ENCODE results near the gene APOBEC4.

APOBEC4 gene

DNA sequence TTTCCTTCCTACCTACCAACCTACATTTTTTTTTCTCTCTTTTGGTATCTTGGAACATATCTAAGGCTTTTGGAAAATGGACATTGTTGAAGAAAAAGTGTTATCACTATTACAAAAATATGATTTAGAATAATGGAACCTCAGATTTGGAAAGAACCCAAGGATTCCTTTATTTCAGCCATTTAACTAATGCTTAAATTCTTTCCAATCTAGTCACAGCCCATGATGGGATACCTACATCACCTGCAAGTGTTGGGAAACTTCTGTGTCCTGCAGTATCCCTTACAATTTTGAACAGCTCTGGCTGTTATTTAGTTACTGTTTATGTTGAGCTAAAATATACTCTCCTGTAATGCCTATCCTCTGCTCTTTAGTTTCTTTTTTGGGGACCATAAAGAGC, 22.3 kb upstream of the APOBEC4 start:
- DNase-seq (ENCODE audit: low spot score): no peak

DNA sequence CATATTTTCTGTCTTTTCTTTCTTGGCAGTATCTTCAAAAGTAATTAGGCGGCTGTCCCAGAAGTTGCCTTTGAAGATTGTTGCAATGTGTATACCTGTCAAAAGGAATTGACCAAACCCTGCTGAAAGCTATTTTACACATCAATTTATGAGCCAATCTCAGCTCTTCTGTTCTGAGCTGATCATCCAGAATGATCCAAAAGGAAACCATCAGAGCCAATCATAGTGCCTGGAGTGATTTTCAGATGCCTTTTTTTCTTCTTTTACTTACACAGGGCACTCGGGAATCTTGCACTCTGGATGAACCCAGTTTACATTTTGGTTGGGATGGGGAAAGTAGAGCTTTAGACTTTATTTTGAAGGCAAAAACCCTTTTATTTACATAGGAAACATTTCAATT, 21.8 kb upstream of the APOBEC4 start:
- DNase-seq (ENCODE audit: low spot score): no peak

DNA sequence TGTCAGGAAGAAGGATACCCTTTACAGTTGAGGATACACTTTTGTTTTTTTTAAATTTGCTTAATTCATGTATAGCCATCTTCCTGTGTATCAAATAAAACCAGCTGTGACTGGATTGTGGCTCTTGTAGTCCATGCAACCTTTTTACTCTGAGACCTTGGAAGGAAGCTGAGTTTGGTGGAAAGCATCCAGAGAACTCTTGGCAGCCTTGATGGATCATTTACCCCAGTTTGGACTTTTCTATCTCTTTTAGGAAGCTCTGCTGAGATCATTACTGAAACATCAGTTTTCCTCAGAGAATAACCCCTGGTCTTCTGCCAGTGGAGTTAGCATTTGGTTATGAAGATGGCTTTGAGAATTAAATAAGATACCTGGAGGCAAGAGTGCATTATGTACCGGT, 21.2 kb upstream of the APOBEC4 start:
- no peak for DNase-seq (ENCODE audit: low spot score)

DNA sequence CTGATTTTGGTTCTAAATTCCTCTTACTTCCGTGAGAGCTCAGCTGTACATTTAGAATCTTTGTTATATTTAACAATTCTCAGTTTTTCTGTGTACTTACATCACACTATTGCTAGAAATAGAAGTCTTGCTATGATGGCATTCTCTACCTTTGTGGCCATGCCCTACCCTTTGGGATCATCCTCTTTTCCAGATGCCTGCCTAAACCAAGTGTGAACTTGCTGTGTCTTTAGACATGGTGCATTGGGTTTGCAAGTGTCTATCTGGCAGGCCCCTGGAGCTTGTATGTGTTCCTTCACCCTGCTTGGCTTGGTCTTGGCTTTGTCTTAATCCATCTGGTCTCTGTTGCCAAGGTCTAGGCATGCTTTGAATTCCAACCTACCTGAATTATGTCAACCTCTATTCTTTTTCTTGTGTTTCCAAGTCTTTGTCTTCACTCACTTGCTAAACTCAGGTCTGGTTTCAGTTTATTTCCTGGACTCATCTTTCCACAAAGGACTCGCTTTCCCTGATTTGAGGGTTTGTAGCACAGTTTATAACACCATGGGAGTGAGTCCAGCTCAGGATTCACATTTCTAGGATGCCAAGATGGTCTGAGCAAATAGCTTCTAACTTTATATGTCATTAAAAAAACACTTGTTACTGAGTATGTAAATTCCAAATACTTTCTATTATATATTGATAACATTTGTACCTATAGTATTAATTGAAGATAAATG, 20.6 kb upstream of the APOBEC4 start:
- no peak for DNase-seq (ENCODE audit: low spot score)

DNA sequence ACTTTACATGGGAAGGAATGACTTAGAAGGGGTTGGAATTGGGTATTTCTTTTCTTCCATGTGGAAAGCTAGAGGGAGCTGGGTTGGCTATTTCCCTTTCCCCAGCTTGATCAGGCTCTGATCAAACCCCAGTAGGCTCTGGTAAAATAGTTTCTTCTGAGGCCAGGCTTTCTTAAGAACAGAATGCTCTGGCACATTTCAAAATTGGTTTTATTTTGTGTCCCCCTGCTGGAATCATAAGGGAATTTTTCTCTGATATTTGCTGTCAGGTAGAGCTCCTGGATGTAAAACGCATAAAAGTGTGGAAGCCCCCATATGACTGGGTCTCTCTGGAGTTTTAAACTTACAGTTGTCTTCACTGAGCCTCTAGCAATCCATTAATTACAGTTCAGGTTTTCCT, 17.1 kb upstream of the APOBEC4 start:
- DNase-seq (ENCODE audit: low spot score): no peak

DNA sequence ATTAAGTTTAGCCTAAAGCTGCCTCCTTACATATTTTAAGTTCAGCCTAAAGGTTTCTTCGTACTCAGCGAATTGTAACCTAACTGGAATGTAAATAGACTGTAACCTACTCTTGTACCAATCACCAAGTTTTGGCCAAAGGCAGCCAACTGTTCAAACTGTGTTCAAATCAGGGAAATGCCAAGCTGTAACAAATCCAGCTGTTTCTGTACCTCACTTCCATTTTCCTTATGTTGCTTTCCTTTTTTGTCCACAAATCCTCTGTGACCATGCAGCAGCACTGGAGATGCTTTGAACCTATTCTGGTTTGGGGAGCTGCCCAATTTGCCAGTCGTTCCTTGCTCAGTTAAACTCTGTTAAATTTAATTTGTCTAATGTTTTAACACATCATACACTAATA, 3.2 kb upstream of the APOBEC4 start:
- DNase-seq (ENCODE audit: low spot score): no peak

DNA sequence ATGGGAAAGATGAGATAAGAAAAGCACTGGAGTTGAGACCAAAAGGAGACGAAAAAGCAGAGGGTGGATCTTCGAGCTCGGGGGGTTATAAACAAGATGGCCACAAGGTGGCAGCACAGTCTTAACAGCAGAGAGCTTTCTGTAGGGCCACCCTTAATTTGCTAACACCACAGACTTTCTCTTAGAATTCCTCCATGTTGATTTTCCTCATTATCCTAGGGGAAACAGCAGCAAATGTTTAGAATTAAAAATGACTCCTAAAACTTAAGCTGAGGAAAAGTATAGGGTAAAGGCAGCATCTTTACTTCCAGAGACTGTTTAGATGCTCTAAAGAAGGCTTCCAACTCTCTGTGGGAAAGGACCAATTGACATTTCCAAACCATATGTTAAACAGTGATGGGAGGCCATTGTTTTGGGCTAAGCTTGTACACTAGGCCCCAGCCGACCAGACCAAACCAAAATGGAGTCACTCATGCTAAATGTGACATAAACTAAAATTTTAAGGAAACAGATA, 2.5 kb upstream of the APOBEC4 start:
- peak; percentile 70 for DNase-seq (ENCODE audit: low spot score)

DNA sequence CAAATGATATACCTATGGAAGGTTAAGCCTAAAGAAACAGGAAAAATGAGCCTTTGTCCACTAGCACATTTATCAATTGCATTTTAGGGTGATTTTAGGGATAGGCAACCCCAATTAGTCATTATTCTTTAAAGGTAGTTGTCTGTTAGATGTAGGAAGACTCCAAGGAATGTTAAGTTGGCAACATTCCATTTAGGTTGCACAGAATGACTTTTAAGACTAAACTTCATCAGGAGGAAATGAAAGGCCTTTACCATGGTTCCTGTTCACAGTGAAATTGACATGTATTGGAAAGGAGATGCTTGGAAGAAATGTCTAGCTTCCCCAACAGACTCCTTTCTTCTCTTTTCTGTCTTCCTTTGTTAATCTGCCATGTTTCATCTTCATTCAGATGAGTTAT, 1.6 kb upstream of the APOBEC4 start:
- no peak for DNase-seq (ENCODE audit: low spot score)

DNA sequence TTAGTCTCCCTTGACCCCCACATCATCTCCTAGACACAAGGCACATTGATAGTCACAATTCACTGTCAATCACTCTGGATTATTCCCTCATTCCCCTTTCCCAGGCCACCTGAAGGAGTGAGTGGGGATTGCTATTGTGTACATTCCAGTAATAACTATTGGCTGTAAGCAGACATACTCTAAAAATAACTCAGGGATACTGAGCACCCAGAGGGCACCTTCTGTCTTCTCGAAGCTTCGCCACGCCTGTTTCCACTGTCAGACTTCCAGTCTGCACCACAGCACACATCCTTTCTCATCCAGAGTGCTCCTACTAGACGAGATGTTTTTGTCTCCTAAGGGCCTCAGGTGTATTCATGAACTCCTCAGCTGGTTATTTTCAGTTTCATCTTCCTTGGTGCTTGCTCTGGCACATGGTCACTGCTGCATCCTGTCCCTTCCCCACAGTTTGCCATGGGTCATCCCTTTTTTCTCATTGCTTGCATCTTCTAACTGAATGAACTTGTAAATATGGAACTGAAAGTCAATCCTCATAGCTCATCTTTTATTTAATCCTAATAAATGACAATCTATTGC, 848 bp upstream of the APOBEC4 start:
- DNase-seq (ENCODE audit: low spot score): no peak

DNA sequence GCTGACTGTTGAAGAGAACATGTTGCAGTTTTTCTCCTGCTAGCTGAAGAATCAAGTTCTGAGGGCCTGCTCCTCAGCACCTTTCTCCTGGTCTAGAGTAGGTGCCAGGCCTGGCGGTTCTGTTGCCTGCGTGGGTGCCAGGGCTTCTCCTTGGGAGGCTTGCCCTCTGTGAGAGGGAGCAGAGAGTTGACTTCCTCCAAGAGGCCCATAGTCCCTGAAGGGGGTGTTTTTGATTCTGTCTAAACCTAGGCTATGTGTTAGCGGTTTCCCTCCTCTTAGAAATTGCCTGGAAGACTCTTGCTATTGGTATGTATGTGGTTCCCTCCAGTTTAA, 312 bp upstream of the APOBEC4 start:
- no peak for DNase-seq (ENCODE audit: low spot score)

DNA sequence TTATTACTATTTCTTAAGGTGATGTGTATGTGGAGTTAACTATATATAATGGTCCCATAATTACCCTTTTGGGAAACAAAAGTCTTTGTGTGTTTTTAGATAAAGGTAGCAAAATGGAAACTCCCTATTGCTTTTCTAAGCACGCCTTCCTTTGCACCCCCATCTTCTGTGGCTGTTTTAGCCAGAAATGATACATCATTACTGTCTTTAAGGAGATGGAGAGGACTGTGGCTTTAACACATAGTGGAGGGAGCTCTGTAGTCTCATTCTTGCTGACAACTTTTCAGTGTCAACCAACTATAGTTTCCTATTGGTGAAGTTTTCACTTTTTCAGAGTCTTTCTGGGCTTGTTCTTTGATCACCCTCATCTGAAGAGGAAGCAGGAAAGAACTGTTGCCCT, 1.0 kb downstream of the APOBEC4 start:
- peak; percentile 74 for DNase-seq (ENCODE audit: low spot score)

DNA sequence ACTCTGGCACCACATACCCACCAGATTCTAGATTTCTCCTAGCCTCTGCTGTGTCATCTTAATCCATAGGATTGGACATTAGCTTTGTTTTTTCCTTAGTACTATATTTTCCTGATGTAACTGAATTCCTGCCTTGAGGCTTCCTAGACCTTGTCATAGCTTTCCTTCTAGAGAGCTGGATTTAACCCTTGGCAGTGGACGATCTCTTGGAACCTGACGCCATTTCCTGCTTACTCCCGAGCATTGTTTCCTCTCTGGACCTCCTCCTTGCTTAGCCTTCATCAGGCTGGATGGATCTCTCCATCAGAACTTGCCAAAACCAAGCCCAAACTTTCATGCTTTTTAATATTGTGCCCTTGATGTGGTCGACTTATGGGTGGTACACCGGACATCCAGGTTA, 1.5 kb downstream of the APOBEC4 start:
- no peak for DNase-seq (ENCODE audit: low spot score)

DNA sequence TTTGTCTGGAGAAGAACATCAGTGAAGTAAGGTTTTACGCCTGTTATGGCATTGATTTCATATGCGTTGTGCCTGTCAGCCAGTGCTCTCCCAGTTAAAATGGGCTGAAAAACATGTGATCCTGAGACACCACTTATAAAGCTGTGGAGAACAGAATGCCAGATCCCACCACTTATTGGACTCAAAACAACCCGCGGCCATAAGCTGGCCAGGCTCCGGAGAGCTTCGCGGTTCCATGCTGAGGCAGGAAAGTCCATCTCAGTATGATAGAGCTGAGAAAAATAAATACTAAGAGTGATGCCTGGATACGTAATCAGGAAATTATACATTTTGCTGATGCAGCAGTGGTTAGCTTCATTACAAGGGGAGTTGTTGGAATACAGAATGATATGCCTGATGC, 5.1 kb downstream of the APOBEC4 start:
- DNase-seq (ENCODE audit: low spot score): no peak

DNA sequence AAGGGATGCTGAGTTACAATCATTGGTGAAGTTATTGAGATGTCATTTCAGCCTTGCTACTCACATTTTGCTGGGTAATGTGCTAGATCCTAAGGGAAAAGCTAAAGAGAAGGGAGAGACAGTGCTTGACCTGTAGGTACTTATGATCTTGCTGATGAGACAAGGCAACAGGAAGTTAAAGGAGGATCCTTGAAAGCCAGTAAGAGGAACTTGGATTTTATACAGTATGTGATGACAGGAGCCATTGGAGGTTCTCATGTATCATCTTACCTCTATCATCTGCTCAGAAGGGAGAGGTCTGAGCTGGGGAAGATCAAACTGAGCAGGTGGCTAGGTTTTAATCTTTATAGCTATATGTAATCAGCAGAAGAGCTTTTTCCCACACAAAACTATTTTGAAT, 6.3 kb downstream of the APOBEC4 start:
- DNase-seq (ENCODE audit: low spot score): no peak

DNA sequence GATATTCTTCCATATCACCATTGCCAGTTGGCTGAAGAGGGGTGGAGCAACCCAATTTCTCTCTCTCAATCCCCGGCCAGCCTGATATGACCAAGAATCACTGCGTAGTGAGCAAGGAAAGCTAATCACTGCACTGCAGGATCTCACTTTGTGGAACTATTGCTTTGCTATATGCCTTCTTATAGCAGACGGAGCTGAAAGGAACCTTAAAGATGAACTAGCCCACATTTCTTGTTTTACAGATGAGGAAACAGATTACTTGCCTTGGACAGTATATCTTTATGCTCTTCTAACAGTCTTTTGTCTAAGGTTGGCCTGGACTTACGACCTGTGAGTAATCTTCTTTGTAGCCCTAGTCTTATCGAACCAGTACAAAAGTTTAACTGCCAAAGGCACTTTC, 7.6 kb downstream of the APOBEC4 start:
- DNase-seq (ENCODE audit: low spot score): no peak

DNA sequence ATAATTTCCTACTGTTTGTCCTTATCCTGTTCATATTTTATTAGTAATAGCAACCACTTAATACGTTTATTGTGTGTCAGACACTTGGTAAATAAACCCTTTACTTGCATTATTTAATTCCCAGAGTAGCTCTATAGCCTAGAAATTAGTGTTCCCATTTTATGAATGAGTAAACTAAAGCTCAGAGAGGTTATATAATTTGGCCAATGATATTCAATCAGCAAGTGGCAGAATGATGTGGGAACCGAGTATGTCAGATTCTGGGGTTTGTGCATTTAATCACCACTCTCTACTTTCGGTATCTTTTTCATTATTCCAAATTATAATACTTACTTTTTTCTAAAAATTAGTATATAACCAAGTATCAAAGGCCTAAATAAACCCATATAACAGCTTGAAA, 10.9 kb downstream of the APOBEC4 start:
- DNase-seq (ENCODE audit: low spot score): no peak

DNA sequence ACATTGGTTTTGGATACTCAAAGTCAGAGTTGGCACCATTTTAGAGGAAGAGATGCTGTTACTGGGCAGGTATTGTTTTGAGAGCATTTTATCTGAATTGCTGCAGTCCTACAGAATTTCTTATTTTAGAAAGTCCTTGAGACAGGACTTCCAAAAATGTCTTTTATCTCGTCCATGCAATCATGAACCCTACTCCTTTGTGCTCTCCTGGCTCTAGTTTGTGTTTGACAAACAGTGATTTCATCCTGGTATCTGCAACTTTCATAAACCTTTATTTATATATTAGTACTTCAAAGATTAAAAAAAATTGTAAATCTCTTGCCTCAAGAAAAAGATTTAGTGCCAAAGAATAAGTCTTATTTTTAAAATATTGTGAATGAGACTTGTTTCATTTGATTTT, 12.9 kb downstream of the APOBEC4 start:
- DNase-seq (ENCODE audit: low spot score): no peak

DNA sequence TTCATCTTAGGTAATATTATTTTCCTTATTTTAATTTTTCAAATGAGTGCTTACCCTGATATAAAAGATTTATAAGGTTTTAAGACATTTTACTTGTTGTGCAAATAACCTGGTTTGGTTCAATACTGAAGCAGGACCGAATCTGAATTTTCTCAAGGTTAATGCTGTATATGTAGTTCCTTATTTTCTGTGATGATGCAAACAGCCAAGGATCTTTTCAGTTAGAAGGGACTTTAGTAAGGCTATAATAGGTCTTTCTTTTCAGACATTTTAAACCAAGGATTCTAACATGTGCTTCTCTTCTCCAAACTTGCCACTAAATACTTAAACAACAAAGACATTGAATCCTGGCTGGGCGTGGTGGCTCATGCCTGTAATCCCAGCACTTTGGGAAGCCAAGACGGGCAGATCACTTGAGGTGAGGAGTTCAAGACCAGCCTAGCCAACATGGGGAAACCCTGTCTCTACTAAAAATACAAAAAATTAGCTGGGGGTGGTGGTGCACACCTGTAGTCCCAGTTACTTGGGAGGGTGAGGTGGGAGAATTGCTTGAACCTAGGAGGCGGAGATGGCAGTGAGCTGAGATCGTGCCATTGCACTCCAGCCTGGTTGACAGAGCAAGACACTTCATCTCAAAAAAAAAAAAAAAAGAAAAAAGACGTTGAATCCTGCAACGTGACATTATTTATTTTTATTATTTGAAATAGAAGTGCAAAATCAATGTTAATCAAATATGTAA, 14.3 kb downstream of the APOBEC4 start:
- DNase-seq (ENCODE audit: low spot score): no peak

DNA sequence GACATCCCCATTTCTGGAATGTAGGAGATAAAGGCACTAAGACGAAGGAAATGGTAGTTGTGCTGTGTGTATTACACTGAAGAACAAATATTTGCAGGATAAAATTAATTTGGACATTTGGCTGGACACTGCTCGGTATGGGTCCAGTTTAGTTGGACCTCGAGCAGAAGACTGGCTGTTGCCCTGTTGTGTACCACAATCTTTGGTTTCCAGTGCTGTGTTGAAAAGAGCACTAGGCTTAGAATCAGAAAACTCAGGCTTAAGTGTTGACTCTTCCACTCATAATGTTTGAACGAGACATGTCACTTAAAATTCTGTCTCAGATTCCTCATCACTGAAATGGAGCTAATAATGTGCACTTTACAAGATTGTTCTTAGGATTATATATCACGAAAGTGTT, 16.3 kb downstream of the APOBEC4 start:
- DNase-seq (ENCODE audit: low spot score): no peak

DNA sequence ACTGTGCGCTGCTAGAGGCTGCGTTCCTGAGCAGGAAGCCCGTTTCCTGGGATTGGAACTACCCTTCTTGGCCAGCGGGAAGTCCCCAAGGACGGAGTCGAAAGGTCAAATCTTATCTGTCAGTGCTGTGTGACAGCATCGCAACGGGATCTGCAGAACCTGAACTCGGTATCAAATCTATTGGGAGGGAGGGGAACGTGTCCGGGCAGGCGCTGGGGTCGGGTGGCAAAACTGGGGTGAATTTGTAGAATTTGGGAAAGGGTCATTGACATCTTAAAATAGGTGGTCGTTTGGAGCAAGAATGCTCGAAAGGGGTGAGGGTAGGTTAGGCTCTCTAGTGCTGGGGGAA, 16.8 kb downstream of the APOBEC4 start:
- no peak for DNase-seq (ENCODE audit: low spot score)

DNA sequence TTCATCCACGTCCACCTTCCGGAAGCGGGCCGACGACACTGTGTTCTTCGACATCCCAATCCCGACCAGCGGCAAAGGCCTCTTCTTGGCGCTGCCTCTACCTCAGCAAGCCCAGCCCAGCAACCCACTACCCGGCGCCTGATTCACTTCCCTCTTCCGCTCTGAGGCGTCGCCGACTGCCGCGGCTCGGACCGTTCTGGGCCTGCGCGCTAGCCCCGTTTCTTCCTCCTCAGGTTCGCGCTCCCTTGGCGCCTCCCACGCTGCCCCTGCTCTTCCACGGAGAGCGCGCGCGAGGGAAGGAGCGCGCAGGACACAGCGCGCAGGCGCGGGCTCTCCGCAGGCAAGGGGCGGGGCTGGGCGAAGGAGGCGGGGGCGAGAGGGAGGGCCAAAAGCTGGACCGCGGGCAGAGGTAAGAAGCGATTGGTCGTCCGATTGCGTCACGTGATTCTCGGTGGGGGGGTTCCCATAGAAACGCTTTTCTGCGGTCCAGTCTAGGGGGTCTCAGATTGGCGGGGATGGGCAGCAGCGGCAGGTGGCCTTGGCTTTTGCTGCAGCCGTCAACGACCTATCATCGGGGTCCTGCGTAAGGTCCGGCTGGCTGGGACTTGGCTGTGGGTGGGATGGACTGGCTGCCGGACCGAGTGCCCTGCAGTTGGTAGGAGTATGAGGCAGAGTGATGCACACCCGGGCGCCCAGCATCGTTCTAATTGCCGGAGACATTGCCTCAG, 17.3 kb downstream of the APOBEC4 start, which contains the start of gene ARPC5:
ARPC5 (minus strand) TSS at position 178 of the 728 bp plus-strand sequence; CDS start at position 54, 124 bp downstream.
- peak; percentile 98 for DNase-seq (ENCODE audit: low spot score)

DNA sequence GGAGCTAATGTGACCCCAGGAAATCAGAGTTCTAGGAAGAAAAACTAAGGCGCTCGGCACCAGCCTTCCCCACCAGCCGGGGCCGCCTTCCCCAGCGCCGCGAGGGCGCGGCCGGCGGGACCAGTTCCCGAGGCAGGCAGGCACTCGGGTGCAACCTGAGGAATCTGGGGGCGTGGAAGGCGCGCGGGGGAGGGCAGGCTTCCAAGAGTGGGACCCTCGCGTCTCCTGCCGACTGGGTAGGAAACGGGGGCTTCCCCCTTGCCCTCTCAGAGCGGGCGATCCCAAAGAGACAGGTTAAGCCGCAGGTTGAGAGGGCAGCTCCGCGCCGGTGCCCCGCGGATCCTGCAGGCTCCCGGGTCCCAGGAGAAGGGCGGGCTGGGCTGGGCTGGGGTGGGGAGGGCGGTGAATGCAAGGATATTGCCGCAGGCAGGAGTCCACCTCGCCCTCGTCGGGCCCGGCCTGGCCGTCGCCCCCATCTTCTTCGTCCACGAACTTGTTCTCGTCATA, 18.0 kb downstream of the APOBEC4 start:
- no peak for DNase-seq (ENCODE audit: low spot score)
